Measurements from ENCODE around the gene POLDIP3. TPM values are rescaled to one million over a fixed set of nuclear protein-coding genes. Genes with fewer than 3 reads are reported as not detected.

The POLDIP3 gene
- total and polyA plus RNA-seq, 2 donors (not counting 1 experiment from before 2014, with no cell fraction given): 28.2 to 31.0 TPM

DNA sequence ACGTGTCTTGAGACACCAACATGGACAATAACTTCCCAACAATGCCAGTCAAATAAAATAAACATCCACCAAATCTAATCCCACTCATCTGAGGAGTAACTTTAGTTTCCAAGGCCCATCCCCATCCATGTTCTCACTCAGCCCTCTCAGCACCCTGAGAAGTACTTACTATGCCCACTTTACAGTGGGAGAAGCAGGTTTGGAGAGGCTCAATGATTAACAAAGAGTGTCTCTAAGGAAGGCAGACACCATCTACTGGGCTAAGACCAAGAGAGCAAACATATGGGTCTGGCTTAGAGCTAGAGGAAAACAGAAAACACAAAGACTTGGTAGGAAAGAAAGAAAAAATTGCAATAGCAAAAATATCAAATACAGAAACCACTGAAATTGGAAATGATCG is 11.3 kb downstream of the POLDIP3 start:
- Histone ChIP-seq H2AFZ (ENCODE audit: low read length) (no peak overlapping the region), H3K9ac (ENCODE audit: insufficient read depth, low read length) (no peak overlapping the region), H3K79me2 (ENCODE audit: control insufficient read depth, insufficient read depth, low read length) (peaks cover 57% of the 10 kb centered on the region), H3K9me3 (ENCODE audit: control insufficient read depth, insufficient read depth, low read depth, low read length) (no peaks in the 10 kb centered on the region), H3K36me3 (ENCODE audit: control insufficient read depth, insufficient read depth, low read length) (peaks cover 18% of the 10 kb centered on the region), H3K27ac (ENCODE audit: insufficient read depth, low read length) (no peak overlapping the region), H3K27me3 (ENCODE audit: control insufficient read depth, insufficient read depth, low read length) (no peaks in the 10 kb centered on the region), H4K20me1 (ENCODE audit: control insufficient read depth, extremely low read depth, insufficient read depth, low read length) (no peaks in the 10 kb centered on the region), H3K4me2 (ENCODE audit: extremely low read depth, insufficient read depth, low read length) (no peak overlapping the region), H3K4me1 (ENCODE audit: control insufficient read depth, extremely low read depth, insufficient read depth, low read length) (peaks cover 6% of the 10 kb centered on the region), H3K4me3 (replicated peaks in 1 of 4; ENCODE audit: control extremely low read depth in 1 of 4, insufficient read depth in 1 of 4, low read depth in 3 of 4, low read length in 4 of 4) (no peak overlapping the region)
- TF ChIP-seq CTCF (conservative IDR thresholded peaks at IDR 0.05 in 1 of 2, IDR thresholded peaks at IDR 0.05 in 1 of 2; ENCODE audit: low read depth in 1 of 2, low read length in 2 of 2): no peak
- no peak for TF ChIP-seq EZH2 (IDR thresholded peaks at IDR 0.05; ENCODE audit: low read length, missing control alignments)
- no peak for DNase-seq (ENCODE audit: low read depth in 2 of 2)

DNA sequence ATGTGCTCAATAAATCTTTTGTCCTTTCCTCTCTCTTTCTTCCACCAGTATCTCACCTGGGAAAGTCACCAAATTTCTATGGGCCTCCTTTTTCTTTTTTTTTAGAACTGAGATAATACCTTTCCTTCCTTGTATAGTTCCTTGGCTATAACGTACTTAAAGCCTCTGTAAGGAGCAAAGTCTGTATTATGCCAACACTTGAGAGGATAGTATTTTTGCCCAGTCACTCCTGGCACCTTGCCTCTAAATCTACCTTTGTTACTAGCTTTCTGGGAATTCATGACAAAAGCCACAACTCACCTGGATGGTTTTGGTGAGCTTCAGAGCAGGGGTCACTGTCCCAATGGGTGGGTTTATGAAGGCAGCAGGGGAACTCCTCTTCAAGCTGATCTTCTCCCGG is 12.2 kb downstream of the POLDIP3 start:
- Histone ChIP-seq H3K9me3 (ENCODE audit: control insufficient read depth, insufficient read depth, low read depth, low read length) (no peaks in the 10 kb centered on the region), H3K9ac (ENCODE audit: insufficient read depth, low read length) (no peak overlapping the region), H3K27ac (ENCODE audit: insufficient read depth, low read length) (no peak overlapping the region), H3K4me1 (ENCODE audit: control insufficient read depth, extremely low read depth, insufficient read depth, low read length) (peaks cover 5% of the 10 kb centered on the region), H3K4me2 (ENCODE audit: extremely low read depth, insufficient read depth, low read length) (no peak overlapping the region), H4K20me1 (ENCODE audit: control insufficient read depth, extremely low read depth, insufficient read depth, low read length) (no peaks in the 10 kb centered on the region), H2AFZ (ENCODE audit: low read length) (no peak overlapping the region), H3K79me2 (ENCODE audit: control insufficient read depth, insufficient read depth, low read length) (peaks cover 50% of the 10 kb centered on the region), H3K36me3 (ENCODE audit: control insufficient read depth, insufficient read depth, low read length) (peaks cover 18% of the 10 kb centered on the region), H3K27me3 (ENCODE audit: control insufficient read depth, insufficient read depth, low read length) (no peaks in the 10 kb centered on the region), H3K4me3 (replicated peaks in 1 of 4; ENCODE audit: control extremely low read depth in 1 of 4, insufficient read depth in 1 of 4, low read depth in 3 of 4, low read length in 4 of 4) (no peak overlapping the region)
- TF ChIP-seq CTCF (conservative IDR thresholded peaks at IDR 0.05 in 1 of 2, IDR thresholded peaks at IDR 0.05 in 1 of 2; ENCODE audit: low read depth in 1 of 2, low read length in 2 of 2): no peak
- TF ChIP-seq EZH2 (IDR thresholded peaks at IDR 0.05; ENCODE audit: low read length, missing control alignments): no peak
- DNase-seq (ENCODE audit: low read depth in 2 of 2): no peak

- no peak overlapping the region for H3K27ac ChIP-seq (ENCODE audit: insufficient read depth, low read length)
- no peaks in the 10 kb centered on the region for H4K20me1 ChIP-seq (ENCODE audit: control insufficient read depth, extremely low read depth, insufficient read depth, low read length)
- H3K36me3 ChIP-seq (ENCODE audit: control insufficient read depth, insufficient read depth, low read length): peaks cover 23% of the 10 kb centered on the region
- no peak for DNase-seq (ENCODE audit: low read depth in 2 of 2)
- no peaks in the 10 kb centered on the region for H3K27me3 ChIP-seq (ENCODE audit: control insufficient read depth, insufficient read depth, low read length)
- H3K4me3 ChIP-seq (replicated peaks in 1 of 4; ENCODE audit: control extremely low read depth in 1 of 4, insufficient read depth in 1 of 4, low read depth in 3 of 4, low read length in 4 of 4): no peak overlapping the region
- no peak overlapping the region for H3K4me2 ChIP-seq (ENCODE audit: extremely low read depth, insufficient read depth, low read length)
- H3K4me1 ChIP-seq (ENCODE audit: control insufficient read depth, extremely low read depth, insufficient read depth, low read length): peaks cover 5% of the 10 kb centered on the region
- no peak overlapping the region for H3K9ac ChIP-seq (ENCODE audit: insufficient read depth, low read length)
- TF ChIP-seq CTCF (conservative IDR thresholded peaks at IDR 0.05 in 1 of 2, IDR thresholded peaks at IDR 0.05 in 1 of 2; ENCODE audit: low read depth in 1 of 2, low read length in 2 of 2) (no peak), EZH2 (IDR thresholded peaks at IDR 0.05; ENCODE audit: low read length, missing control alignments) (no peak)
- H3K9me3 ChIP-seq (ENCODE audit: control insufficient read depth, insufficient read depth, low read depth, low read length): no peaks in the 10 kb centered on the region
- peaks cover 49% of the 10 kb centered on the region for H3K79me2 ChIP-seq (ENCODE audit: control insufficient read depth, insufficient read depth, low read length)
- no peak overlapping the region for H2AFZ ChIP-seq (ENCODE audit: low read length)
Observed at GRCh38 chr22:42601879-42602465, 12.7 kb downstream of the POLDIP3 start.
